Heart left ventricle (tissue), 13 donors: Measurements from ENCODE around the gene PLXNC1.

Source experiments
- CTCF ChIP-seq, 12 donors: fragments of 200-600 bp; sonication (generic) in 4 of 12; IDR thresholded peaks; one replicate each; pipeline versions ENCODE4 v1.5.0 to v1.8.0; 2018 to 2022; ENCODE audit warnings: antibody characterized with exemption in 12 of 12, mild to moderate bottlenecking in 5 of 12
- POLR2A ChIP-seq, 2 donors: fragments of 450-650 bp; IDR thresholded peaks; one replicate each; pipeline ENCODE4 v1.6.1; 2017; ENCODE audit warnings: antibody characterized with exemption in 2 of 2, mild to moderate bottlenecking in 2 of 2, moderate library complexity in 2 of 2
- donor health status: ischemic (EF 13 %, LVEDD 7.1; RV severe dilation, severe dysfunction).
- donor health status: DM: no; HTN: yes; CAD: no.
- donor health status: DM: no; HTN: no; CAD: no.
- donor health status: ischemic (EF 25% LVEDD 6.9; RV normal size, moderate dysfunction).
- donor health status: ischemic (EF 25% LVEDD 5.7; RV mildly dilated, moderate dysfunction).
- donor health status: ischemic (EF 35%, LVEDD 5.7; RV mildly dilated, moderate dysfunction).
- donor health status: nonischemic (EF 11% LVEDD 7.7; RV severe dilation, severe dysfunction).
- donor health status: DM: yes; HTN: yes; CAD: no.
- donor health status: PGD.
- donor health status: ischemic (EF 29% LVEDD 5.4; RV normal size, mild dysfunction).
- donor health status: nonischemic (EF 23%, LVEDD 6.1; RV moderate dilation, normal function).

- TF ChIP-seq POLR2A (IDR thresholded peaks at IDR 0.05) (no peak), CTCF (IDR thresholded peaks at IDR 0.05) (no peak)
Observed at GRCh38 chr12:94099632-94100031, 48.7 kb upstream of the PLXNC1 start.
